Heart left ventricle (tissue), 13 donors: ENCODE measurements around the gene THAP4.

ENCODE experiments used
- CTCF ChIP-seq, 12 donors: fragments of 200-600 bp; sonication (generic) in 4 of 12; IDR thresholded peaks; one replicate each; pipeline versions ENCODE4 v1.5.0 to v1.8.0; 2018 to 2022; ENCODE audit warnings: antibody characterized with exemption in 12 of 12, mild to moderate bottlenecking in 5 of 12
- POLR2A ChIP-seq, 2 donors: fragments of 450-650 bp; IDR thresholded peaks; one replicate each; pipeline ENCODE4 v1.6.1; 2017; ENCODE audit warnings: antibody characterized with exemption in 2 of 2, mild to moderate bottlenecking in 2 of 2, moderate library complexity in 2 of 2
- donor health status: ischemic (EF 13 %, LVEDD 7.1; RV severe dilation, severe dysfunction).
- donor health status: DM: no; HTN: yes; CAD: no.
- donor health status: DM: no; HTN: no; CAD: no.
- donor health status: ischemic (EF 25% LVEDD 6.9; RV normal size, moderate dysfunction).
- donor health status: ischemic (EF 25% LVEDD 5.7; RV mildly dilated, moderate dysfunction).
- donor health status: ischemic (EF 35%, LVEDD 5.7; RV mildly dilated, moderate dysfunction).
- donor health status: nonischemic (EF 11% LVEDD 7.7; RV severe dilation, severe dysfunction).
- donor health status: DM: yes; HTN: yes; CAD: no.
- donor health status: PGD.
- donor health status: ischemic (EF 29% LVEDD 5.4; RV normal size, mild dysfunction).
- donor health status: nonischemic (EF 23%, LVEDD 6.1; RV moderate dilation, normal function).

GRCh38 chr2:241597561-241597960 is 39.4 kb downstream of the THAP4 start:
- TF ChIP-seq CTCF (IDR thresholded peaks at IDR 0.05) = no peak
- TF ChIP-seq POLR2A (IDR thresholded peaks at IDR 0.05) = no peak
